ENCODE results near the gene SCN5A. TPM values are rescaled to one million over a fixed set of nuclear protein-coding genes. Genes with fewer than 3 reads are reported as not detected.

Gene SCN5A
- total RNA-seq, 2 donors from 2014 or later = 4.5 to 5.6 TPM

DNA sequence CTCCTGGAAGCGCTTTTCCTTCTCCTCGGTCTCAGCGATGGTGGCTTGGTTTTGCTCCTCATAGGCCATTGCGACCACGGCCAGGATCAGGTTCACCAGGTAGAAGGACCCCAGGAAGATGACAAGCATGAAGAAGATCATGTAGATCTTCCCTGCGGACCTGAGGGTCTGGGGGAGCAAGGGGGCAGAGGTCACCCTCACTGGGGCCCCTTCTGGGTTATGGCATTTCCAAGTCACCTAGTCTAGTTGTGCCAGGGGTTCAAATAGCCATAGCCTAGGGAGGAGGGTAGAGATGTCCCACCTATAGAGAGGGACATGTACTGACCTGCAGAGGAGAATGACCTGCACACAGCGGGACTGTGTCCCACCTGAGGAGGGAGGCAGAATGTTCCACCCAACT is 43.5 kb downstream of the SCN5A start:
- Histone ChIP-seq H3K27me3 (ENCODE audit: control insufficient read depth, insufficient read depth, low read length, poor library complexity, severe bottlenecking) (no peaks in the 10 kb centered on the region), H3K9ac (ENCODE audit: extremely low read depth, low read length, poor library complexity, severe bottlenecking) (no peak overlapping the region), H3K27ac (ENCODE audit: low read depth, low read length) (no peak overlapping the region), H3K9me3 (ENCODE audit: control insufficient read depth, low read length) (peaks cover 3% of the 10 kb centered on the region), H3K4me3 (ENCODE audit: low read length) (no peak overlapping the region), H3K4me1 (ENCODE audit: control insufficient read depth, insufficient read depth, low read length) (peaks cover 3% of the 10 kb centered on the region), H3K36me3 (ENCODE audit: control insufficient read depth, insufficient read depth, low read length) (no peaks in the 10 kb centered on the region)
- Mint-ChIP-seq H3K27ac (no peak overlapping the region), H3K36me3 (ENCODE audit: low read depth) (no peaks in the 10 kb centered on the region), H3K9me3 (peaks cover 4% of the 10 kb centered on the region), H3K4me1 (peaks cover 23% of the 10 kb centered on the region), H3K4me3 (no peak overlapping the region), H3K27me3 (ENCODE audit: insufficient read depth) (peaks cover 15% of the 10 kb centered on the region)
- TF ChIP-seq, protein P1, sequence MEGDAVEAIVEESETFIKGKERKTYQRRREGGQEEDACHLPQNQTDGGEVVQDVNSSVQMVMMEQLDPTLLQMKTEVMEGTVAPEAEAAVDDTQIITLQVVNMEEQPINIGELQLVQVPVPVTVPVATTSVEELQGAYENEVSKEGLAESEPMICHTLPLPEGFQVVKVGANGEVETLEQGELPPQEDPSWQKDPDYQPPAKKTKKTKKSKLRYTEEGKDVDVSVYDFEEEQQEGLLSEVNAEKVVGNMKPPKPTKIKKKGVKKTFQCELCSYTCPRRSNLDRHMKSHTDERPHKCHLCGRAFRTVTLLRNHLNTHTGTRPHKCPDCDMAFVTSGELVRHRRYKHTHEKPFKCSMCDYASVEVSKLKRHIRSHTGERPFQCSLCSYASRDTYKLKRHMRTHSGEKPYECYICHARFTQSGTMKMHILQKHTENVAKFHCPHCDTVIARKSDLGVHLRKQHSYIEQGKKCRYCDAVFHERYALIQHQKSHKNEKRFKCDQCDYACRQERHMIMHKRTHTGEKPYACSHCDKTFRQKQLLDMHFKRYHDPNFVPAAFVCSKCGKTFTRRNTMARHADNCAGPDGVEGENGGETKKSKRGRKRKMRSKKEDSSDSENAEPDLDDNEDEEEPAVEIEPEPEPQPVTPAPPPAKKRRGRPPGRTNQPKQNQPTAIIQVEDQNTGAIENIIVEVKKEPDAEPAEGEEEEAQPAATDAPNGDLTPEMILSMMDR (conservative IDR thresholded peaks at IDR 0.05) = no peak
- WGBS, 2 experiments (ENCODE audit: insufficient coverage in 1 of 2, insufficient read length in 1 of 2) = 93 to 100% methylated on average over 4 to 7 of the region's 7 CpGs
- DNase-seq = no peak

DNA sequence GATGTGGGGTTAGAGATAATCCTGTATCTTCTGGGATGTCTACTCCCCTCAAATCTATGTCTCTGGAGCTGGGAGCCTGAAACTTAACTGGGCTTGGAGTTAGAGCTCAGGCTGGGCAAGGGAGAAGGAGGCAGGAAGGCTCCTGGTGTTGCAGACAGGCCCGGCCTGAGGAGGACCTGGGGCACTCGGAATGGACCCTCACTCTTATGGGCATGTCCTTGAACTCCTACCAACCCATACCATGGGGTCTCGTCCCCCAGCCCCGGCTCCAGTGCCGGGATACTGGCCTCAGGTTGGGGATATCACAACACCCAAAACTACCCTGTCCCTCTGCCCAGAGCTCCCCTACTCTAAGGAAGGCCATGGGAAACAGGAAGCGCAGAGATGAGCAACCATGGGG is 45.2 kb downstream of the SCN5A start:
- H3K4me1 ChIP-seq (ENCODE audit: control insufficient read depth, insufficient read depth, low read length) = peaks cover 3% of the 10 kb centered on the region
- H3K27ac ChIP-seq (ENCODE audit: low read depth, low read length) = no peak overlapping the region
- peaks cover 23% of the 10 kb centered on the region for H3K4me1 Mint-ChIP-seq
- H3K4me3 Mint-ChIP-seq = no peak overlapping the region
- H3K27ac Mint-ChIP-seq = no peak overlapping the region
- no peak overlapping the region for H3K4me3 ChIP-seq (ENCODE audit: low read length)
- no peaks in the 10 kb centered on the region for H3K36me3 ChIP-seq (ENCODE audit: control insufficient read depth, insufficient read depth, low read length)
- peaks cover 5% of the 10 kb centered on the region for H3K9me3 Mint-ChIP-seq
- TF ChIP-seq, protein P1 (conservative IDR thresholded peaks at IDR 0.05) = no peak
- no peaks in the 10 kb centered on the region for H3K27me3 ChIP-seq (ENCODE audit: control insufficient read depth, insufficient read depth, low read length, poor library complexity, severe bottlenecking)
- 96 to 100% methylated on average over 2 to 6 of the region's 6 CpGs for WGBS, 2 experiments (ENCODE audit: insufficient coverage in 1 of 2, insufficient read length in 1 of 2)
- H3K9me3 ChIP-seq (ENCODE audit: control insufficient read depth, low read length) = peaks cover 12% of the 10 kb centered on the region
- peaks cover 19% of the 10 kb centered on the region for H3K27me3 Mint-ChIP-seq (ENCODE audit: insufficient read depth)
- peak; percentile 28 for DNase-seq
- H3K9ac ChIP-seq (ENCODE audit: extremely low read depth, low read length, poor library complexity, severe bottlenecking) = no peak overlapping the region
- H3K36me3 Mint-ChIP-seq (ENCODE audit: low read depth) = no peaks in the 10 kb centered on the region

DNA sequence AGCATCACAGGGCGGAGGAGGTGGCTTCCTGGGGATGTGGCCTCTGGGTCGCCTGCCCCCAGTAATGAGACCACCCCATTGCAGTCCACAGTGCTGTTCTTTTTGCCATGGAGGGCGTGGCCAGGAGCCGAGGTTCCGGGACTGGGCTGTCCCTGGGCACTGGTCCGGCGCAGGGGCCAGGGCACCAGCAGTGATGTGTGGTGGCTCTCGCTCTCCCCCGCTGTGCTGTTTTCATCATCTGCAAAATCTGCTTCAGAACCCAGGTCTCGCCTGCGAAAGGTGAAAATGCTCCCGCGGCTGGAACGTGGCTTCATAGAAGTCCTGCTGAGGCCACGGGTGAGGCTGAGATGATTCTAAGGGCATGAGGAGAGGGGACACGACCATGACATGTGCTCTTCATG is 45.8 kb downstream of the SCN5A start:
- Histone ChIP-seq H3K27me3 (ENCODE audit: control insufficient read depth, insufficient read depth, low read length, poor library complexity, severe bottlenecking) (no peaks in the 10 kb centered on the region), H3K27ac (ENCODE audit: low read depth, low read length) (no peak overlapping the region), H3K4me1 (ENCODE audit: control insufficient read depth, insufficient read depth, low read length) (peaks cover 3% of the 10 kb centered on the region), H3K4me3 (ENCODE audit: low read length) (no peak overlapping the region), H3K36me3 (ENCODE audit: control insufficient read depth, insufficient read depth, low read length) (no peaks in the 10 kb centered on the region), H3K9ac (ENCODE audit: extremely low read depth, low read length, poor library complexity, severe bottlenecking) (no peak overlapping the region), H3K9me3 (ENCODE audit: control insufficient read depth, low read length) (peaks cover 12% of the 10 kb centered on the region)
- Mint-ChIP-seq H3K9me3 (peaks cover 5% of the 10 kb centered on the region), H3K4me3 (no peak overlapping the region), H3K36me3 (ENCODE audit: low read depth) (no peaks in the 10 kb centered on the region), H3K27ac (no peak overlapping the region), H3K4me1 (peaks cover 23% of the 10 kb centered on the region), H3K27me3 (ENCODE audit: insufficient read depth) (peaks cover 19% of the 10 kb centered on the region)
- TF ChIP-seq, protein P1 (conservative IDR thresholded peaks at IDR 0.05) = no peak
- peak; percentile 35 for DNase-seq
- WGBS, 2 experiments (ENCODE audit: insufficient coverage in 1 of 2, insufficient read length in 1 of 2) = 94 to 95% methylated on average over 16 of the region's 16 CpGs

Measured in endodermal cell (in vitro differentiated cells).